ENCODE data around the gene CD84. TPM values are rescaled to one million over a fixed set of nuclear protein-coding genes. Genes with fewer than 3 reads are reported as not detected.
"Not testable (repeated sequence)": the region's sequence is repeated elsewhere in the genome, so short reads cannot be mapped to it uniquely, and the experiment has no call there.

Gene CD84
- total RNA-seq, 3 donors from 2014 or later, result 3.8 to 7.3 (median 6.6) TPM

DNA sequence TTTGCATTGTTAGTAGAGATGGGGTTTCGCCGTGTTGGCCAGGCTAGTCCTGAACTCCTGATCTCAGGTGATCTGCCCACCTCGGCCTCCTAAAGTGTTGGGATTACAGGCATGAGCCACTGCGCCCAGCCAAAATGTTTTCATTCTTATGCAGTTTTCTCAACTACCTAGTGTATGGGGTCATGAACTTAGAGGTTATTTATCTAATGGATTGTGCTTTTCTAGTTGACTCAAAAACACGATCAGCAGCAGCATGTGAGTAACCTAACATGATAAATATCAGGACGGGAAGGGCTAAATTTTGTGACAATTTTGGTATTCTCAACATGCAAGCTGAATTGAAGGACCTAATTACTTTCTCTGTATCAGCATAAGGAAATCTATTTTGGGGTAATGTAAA, 9.2 kb upstream of the CD84 start:
- Histone ChIP-seq H3K36me3 (ENCODE audit: low read depth) (no peaks in the 10 kb centered on the region), H3K9me3 (no peaks in the 10 kb centered on the region), H3K4me1 (ENCODE audit: low read depth) (no peaks in the 10 kb centered on the region), H3K4me3 (no peak overlapping the region)
- ATAC-seq (no peak), DNase-seq (no peak)
- intact Hi-C loops (cut with DNase I, micrococcal nuclease), result no loop called here
- TF ChIP-seq, protein P1, sequence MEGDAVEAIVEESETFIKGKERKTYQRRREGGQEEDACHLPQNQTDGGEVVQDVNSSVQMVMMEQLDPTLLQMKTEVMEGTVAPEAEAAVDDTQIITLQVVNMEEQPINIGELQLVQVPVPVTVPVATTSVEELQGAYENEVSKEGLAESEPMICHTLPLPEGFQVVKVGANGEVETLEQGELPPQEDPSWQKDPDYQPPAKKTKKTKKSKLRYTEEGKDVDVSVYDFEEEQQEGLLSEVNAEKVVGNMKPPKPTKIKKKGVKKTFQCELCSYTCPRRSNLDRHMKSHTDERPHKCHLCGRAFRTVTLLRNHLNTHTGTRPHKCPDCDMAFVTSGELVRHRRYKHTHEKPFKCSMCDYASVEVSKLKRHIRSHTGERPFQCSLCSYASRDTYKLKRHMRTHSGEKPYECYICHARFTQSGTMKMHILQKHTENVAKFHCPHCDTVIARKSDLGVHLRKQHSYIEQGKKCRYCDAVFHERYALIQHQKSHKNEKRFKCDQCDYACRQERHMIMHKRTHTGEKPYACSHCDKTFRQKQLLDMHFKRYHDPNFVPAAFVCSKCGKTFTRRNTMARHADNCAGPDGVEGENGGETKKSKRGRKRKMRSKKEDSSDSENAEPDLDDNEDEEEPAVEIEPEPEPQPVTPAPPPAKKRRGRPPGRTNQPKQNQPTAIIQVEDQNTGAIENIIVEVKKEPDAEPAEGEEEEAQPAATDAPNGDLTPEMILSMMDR (IDR thresholded peaks at IDR 0.05), result no peak

DNA sequence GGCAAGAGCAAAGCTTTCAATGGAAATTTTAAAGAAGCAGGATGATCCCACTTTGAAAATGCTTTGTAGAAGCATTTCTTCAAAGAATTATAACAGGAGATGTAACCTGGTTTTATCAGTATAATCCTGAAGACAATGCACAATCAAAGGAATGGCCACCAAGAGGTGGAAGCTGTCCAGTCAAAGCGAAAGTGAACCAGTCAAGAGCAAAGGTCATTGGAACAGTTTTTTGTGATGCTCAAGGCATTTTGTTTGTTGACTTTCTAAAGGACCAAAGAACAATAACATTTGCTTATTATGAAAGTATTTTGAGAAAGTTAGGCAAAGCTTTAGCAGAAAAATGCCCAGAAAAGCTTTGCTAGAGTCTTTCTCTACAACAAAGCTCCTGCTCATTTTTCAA, 5.5 kb upstream of the CD84 start:
- no peak overlapping the region for H3K4me3 ChIP-seq
- intact Hi-C loops (cut with DNase I, micrococcal nuclease), result no loop called here
- no peak for ATAC-seq
- no peaks in the 10 kb centered on the region for H3K36me3 ChIP-seq (ENCODE audit: low read depth)
- H3K9me3 ChIP-seq, result no peaks in the 10 kb centered on the region
- H3K4me1 ChIP-seq (ENCODE audit: low read depth), result no peaks in the 10 kb centered on the region
- TF ChIP-seq, protein P1 (IDR thresholded peaks at IDR 0.05), result no peak
- DNase-seq, result no peak

DNA sequence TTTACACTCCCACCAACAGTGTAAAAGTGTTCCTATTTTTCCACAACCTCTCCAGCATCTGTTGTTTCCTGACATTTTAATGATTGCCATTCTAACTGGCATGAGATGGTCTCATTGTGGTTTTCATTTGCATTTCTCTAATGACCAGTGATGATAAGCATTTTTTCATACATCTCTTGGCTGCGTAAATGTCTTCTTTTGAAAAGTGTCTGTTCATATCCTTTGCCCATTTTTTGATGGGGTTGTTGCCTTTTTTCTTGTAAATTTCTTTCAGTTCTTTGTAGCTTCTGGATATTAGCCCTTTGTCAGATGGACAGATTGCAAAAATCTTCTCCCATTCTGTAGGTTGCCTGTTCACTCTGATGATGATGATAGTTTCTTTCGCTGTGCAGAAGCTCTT, 3.7 kb upstream of the CD84 start:
- H3K4me3 ChIP-seq; H3K9me3 ChIP-seq; H3K36me3 ChIP-seq (ENCODE audit: low read depth); ATAC-seq; intact Hi-C loops (cut with DNase I, micrococcal nuclease); DNase-seq; H3K4me1 ChIP-seq (ENCODE audit: low read depth): not testable (repeated sequence)

DNA sequence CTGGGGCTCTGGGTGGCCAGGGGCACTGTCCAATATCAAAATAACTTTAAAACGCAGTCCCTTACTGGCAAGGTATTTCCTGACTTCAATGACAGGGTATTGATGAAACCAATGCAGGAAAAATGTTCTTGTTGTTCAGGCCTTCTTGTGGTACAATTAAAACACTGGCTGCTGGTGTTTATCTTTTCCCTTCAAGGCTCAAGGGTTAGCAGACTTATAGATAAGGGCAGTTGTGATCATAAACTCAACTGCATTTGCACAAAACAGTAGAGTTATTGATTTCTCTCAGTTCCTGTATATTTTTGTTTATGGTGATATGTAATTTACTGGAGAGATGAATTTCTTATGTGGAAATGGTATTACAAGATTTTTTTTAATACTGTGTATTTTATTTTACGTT, 2.7 kb upstream of the CD84 start:
- Histone ChIP-seq H3K9me3 (no peaks in the 10 kb centered on the region), H3K4me1 (ENCODE audit: low read depth) (no peaks in the 10 kb centered on the region), H3K36me3 (ENCODE audit: low read depth) (no peaks in the 10 kb centered on the region), H3K4me3 (no peak overlapping the region)
- intact Hi-C loops (cut with DNase I, micrococcal nuclease), result no loop called here
- TF ChIP-seq, protein P1 (IDR thresholded peaks at IDR 0.05), result no peak
- peak; percentile 77 for ATAC-seq
- DNase-seq, result no peak

DNA sequence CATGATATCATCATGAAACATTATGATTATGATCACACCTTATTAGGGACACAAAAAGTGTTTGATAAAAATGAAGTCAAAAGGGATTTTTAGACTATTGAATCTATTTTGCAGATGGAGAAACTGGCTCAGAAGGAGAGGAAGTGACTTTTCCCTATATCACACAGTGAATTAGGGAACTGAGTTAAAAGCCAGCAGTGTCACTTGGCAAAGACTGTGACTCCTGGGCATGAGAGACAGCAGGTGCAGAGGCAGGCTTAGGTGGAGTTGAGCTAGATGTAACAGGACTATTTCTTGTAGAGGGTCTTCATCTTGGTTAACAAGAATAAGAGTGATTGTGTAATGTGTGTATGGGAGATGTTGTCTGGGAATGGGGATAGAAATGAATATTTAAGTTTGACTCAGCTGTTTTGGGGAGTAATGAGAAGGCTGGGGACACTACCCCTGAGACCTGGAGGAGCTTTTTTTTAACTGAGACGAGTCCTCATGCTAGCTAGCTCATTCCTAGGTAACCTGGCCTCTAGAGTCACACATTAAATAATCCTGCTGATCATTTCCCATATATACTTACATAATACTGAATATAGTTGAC, 1.0 kb upstream of the CD84 start:
- ATAC-seq, result no peak

DNA sequence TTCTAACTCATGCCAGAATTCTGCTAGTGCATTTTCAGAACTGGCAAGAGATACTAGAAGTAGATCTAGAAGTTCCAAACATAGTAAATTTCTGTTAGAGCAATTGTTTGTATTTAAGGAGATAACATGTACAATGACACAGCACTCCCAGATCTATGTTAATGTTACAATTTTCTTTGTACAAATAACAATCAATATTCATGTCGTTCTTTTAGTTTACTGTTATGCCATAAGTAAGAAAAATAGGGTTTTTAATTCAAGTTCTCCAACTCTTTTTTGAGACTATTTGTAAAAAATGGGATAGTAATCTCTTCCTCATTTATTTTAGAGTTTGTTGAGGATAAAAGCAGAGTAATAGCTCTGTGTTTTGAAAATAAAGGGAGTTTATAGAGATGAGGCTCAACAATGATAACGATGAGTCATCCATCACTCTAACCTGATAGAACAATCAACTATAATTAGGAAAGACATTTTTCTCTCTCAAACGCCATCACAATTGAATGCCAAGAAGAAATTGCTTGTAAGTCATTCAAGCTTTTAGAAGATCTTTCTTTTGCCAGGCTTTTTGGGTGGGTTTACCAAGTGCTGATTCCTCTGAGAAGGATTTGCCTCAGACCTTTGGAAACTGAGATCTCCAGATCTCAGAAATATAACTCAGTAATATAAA, 638 bp downstream of the CD84 start:
- Histone ChIP-seq H3K9me3 (no peaks in the 10 kb centered on the region), H3K4me3 (no peak overlapping the region), H3K36me3 (ENCODE audit: low read depth) (no peaks in the 10 kb centered on the region), H3K4me1 (ENCODE audit: low read depth) (no peaks in the 10 kb centered on the region)
- TF ChIP-seq, protein P1 (IDR thresholded peaks at IDR 0.05), result no peak
- DNase-seq (no peak), ATAC-seq (no peak)
- intact Hi-C loops (cut with DNase I, micrococcal nuclease), result no loop called here

More for the DNA sequence above, 1.0 kb upstream of the CD84 start:
- TF ChIP-seq, protein P1 (IDR thresholded peaks at IDR 0.05), result no peak
- H3K36me3 ChIP-seq (ENCODE audit: low read depth), result no peaks in the 10 kb centered on the region
- no peak overlapping the region for H3K4me3 ChIP-seq
- intact Hi-C loops (cut with DNase I, micrococcal nuclease), result no loop called here
- DNase-seq, result no peak
- no peaks in the 10 kb centered on the region for H3K4me1 ChIP-seq (ENCODE audit: low read depth)
- no peaks in the 10 kb centered on the region for H3K9me3 ChIP-seq

All from mucosa of descending colon (tissue), 3 donors.